ENCODE results near the gene SRGAP1. TPM values are rescaled to one million over a fixed set of nuclear protein-coding genes. Genes with fewer than 3 reads are reported as not detected.

SRGAP1 gene
- total and polyA plus RNA-seq, 4 donors, result 1.8 to 12.4 (median 6.2) TPM

DNA sequence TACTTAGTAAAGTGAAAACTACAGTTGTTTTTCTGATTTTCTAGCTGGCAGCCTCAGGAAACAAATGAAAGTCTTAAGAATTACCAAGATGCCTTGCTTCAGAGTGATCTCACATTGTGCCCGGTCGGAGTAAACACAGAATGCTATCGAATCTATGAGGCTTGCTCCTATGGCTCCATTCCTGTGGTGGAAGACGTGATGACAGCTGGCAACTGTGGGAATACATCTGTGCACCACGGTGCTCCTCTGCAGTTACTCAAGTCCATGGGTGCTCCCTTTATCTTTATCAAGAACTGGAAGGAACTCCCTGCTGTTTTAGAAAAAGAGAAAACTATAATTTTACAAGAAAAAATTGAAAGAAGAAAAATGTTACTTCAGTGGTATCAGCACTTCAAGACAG, 35.9 kb upstream of the SRGAP1 start:
- no peaks in the 10 kb centered on the region for H3K4me1 ChIP-seq (ENCODE audit: control insufficient read depth in 5 of 5, insufficient read depth in 5 of 5, low read length in 5 of 5)
- no peaks in the 10 kb centered on the region for H3K27me3 ChIP-seq (ENCODE audit: control insufficient read depth in 3 of 3, insufficient read depth in 3 of 3, low read length in 2 of 3)
- H3K27ac ChIP-seq (ENCODE audit: low read depth in 1 of 2, low read length in 1 of 2), result no peak overlapping the region
- no peak overlapping the region for H3K9ac ChIP-seq (ENCODE audit: insufficient read depth in 1 of 2, low read length in 2 of 2)
- ATAC-seq (ENCODE audit: insufficient read depth, low FRiP score) (no peak), DNase-seq (no peak)
- H3K9me3 ChIP-seq (ENCODE audit: control insufficient read depth in 4 of 4, insufficient read depth in 3 of 4, low read length in 3 of 4), result no peaks in the 10 kb centered on the region
- H3K4me3 ChIP-seq, result no peak overlapping the region
- TF ChIP-seq, protein P1, sequence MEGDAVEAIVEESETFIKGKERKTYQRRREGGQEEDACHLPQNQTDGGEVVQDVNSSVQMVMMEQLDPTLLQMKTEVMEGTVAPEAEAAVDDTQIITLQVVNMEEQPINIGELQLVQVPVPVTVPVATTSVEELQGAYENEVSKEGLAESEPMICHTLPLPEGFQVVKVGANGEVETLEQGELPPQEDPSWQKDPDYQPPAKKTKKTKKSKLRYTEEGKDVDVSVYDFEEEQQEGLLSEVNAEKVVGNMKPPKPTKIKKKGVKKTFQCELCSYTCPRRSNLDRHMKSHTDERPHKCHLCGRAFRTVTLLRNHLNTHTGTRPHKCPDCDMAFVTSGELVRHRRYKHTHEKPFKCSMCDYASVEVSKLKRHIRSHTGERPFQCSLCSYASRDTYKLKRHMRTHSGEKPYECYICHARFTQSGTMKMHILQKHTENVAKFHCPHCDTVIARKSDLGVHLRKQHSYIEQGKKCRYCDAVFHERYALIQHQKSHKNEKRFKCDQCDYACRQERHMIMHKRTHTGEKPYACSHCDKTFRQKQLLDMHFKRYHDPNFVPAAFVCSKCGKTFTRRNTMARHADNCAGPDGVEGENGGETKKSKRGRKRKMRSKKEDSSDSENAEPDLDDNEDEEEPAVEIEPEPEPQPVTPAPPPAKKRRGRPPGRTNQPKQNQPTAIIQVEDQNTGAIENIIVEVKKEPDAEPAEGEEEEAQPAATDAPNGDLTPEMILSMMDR (IDR thresholded peaks at IDR 0.05; ENCODE audit: control extremely low read depth, extremely low read depth), result no peak
- WGBS, 2 donors, result 82 to 87% methylated on average over 5 of the region's 5 CpGs
- H3K36me3 ChIP-seq (ENCODE audit: control insufficient read depth in 4 of 4, insufficient read depth in 4 of 4, low read length in 4 of 4), result peaks cover 2 to 20% (median 11%) of the 10 kb centered on the region in 4 donors

DNA sequence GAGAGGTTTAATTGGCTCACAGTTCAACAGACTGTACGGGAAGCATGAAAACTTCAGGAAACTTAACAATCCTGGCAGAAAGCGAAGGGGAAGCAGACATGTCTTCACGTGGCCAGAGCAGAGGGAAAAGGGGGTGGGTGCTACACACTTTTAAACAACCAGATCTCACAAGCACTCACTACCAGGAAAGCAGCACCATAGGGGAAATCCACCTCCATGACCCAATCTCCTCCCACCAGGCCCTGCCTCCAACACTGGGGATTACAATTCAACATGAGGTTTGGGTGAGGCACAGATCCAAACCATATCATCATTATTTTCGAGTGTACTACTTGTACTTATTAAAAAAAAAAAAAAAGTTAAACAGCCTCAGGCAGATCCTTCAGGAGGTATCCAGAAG, 34.9 kb upstream of the SRGAP1 start:
- Histone ChIP-seq H3K27ac (ENCODE audit: low read depth in 1 of 2, low read length in 1 of 2) (no peak overlapping the region), H3K36me3 (ENCODE audit: control insufficient read depth in 4 of 4, insufficient read depth in 4 of 4, low read length in 4 of 4) (peaks cover 2 to 19% (median 11%) of the 10 kb centered on the region in 4 donors), H3K9me3 (ENCODE audit: control insufficient read depth in 4 of 4, insufficient read depth in 3 of 4, low read length in 3 of 4) (no peaks in the 10 kb centered on the region), H3K9ac (ENCODE audit: insufficient read depth in 1 of 2, low read length in 2 of 2) (no peak overlapping the region), H3K4me1 (ENCODE audit: control insufficient read depth in 5 of 5, insufficient read depth in 5 of 5, low read length in 5 of 5) (no peaks in the 10 kb centered on the region), H3K4me3 (no peak overlapping the region), H3K27me3 (ENCODE audit: control insufficient read depth in 3 of 3, insufficient read depth in 3 of 3, low read length in 2 of 3) (no peaks in the 10 kb centered on the region)
- DNase-seq (no peak), ATAC-seq (ENCODE audit: insufficient read depth, low FRiP score) (no peak)
- WGBS, 2 donors, result 60 to 63% methylated on average over 4 of the region's 4 CpGs
- TF ChIP-seq, protein P1 (IDR thresholded peaks at IDR 0.05; ENCODE audit: control extremely low read depth, extremely low read depth), result no peak

DNA sequence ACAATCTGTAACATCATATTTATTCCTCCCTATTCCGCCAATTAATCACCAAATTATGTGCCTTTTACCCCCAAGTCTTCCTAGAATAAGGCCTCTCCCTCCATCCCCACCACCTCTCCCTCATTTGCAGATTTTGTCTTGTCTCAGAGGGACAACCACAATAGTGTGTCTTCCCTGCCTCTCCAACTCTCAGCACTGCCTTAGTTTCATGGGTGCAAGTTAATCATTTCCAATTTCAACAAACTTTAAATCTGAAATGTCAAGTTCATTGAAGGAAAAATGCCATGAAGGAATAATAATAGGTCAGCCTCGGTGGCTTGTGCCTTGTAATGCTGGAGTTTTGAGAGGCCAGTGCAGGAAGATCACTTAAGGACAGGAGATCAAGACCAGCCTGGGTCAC, 33.2 kb upstream of the SRGAP1 start:
- ATAC-seq (ENCODE audit: insufficient read depth, low FRiP score) (no peak), DNase-seq (no peak)
- 81 to 83% methylated on average over 2 of the region's 2 CpGs for WGBS, 2 donors
- Histone ChIP-seq H3K4me1 (ENCODE audit: control insufficient read depth in 5 of 5, insufficient read depth in 5 of 5, low read length in 5 of 5) (no peaks in the 10 kb centered on the region), H3K4me3 (no peak overlapping the region), H3K27me3 (ENCODE audit: control insufficient read depth in 3 of 3, insufficient read depth in 3 of 3, low read length in 2 of 3) (no peaks in the 10 kb centered on the region), H3K36me3 (ENCODE audit: control insufficient read depth in 4 of 4, insufficient read depth in 4 of 4, low read length in 4 of 4) (peaks cover 0 to 11% (median 3%) of the 10 kb centered on the region in 4 donors), H3K9me3 (ENCODE audit: control insufficient read depth in 4 of 4, insufficient read depth in 3 of 4, low read length in 3 of 4) (no peaks in the 10 kb centered on the region), H3K9ac (ENCODE audit: insufficient read depth in 1 of 2, low read length in 2 of 2) (no peak overlapping the region), H3K27ac (ENCODE audit: low read depth in 1 of 2, low read length in 1 of 2) (no peak overlapping the region)
- TF ChIP-seq, protein P1 (IDR thresholded peaks at IDR 0.05; ENCODE audit: control extremely low read depth, extremely low read depth), result no peak

DNA sequence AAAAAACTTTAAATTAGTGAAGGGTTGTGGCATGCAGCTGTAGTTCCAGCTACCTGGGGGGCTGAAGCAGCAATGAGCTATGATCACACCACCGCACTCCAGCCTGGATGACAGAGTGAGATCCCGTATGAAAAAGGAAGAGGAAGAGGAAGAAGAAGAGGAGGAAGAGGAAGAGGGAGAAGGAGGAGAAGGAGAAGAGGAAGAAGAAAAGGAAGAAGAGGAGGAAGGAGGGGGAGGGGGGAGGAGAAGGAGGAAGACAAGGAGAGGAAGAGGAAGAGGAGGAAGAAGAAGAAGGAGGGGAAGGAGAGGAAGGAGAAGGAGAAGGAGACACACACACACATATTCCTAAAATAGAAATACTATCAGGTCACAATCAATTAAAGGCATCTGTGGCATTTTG, 32.7 kb upstream of the SRGAP1 start:
- DNase-seq (no peak), ATAC-seq (ENCODE audit: insufficient read depth, low FRiP score) (no peak)
- H3K36me3 ChIP-seq (ENCODE audit: control insufficient read depth in 4 of 4, insufficient read depth in 4 of 4, low read length in 4 of 4), result peaks cover 0 to 7% (median 2%) of the 10 kb centered on the region in 4 donors
- no peak overlapping the region for H3K4me3 ChIP-seq
- no peak overlapping the region for H3K27ac ChIP-seq (ENCODE audit: low read depth in 1 of 2, low read length in 1 of 2)
- no peaks in the 10 kb centered on the region for H3K27me3 ChIP-seq (ENCODE audit: control insufficient read depth in 3 of 3, insufficient read depth in 3 of 3, low read length in 2 of 3)
- no peak overlapping the region for H3K9ac ChIP-seq (ENCODE audit: insufficient read depth in 1 of 2, low read length in 2 of 2)
- H3K4me1 ChIP-seq (ENCODE audit: control insufficient read depth in 5 of 5, insufficient read depth in 5 of 5, low read length in 5 of 5), result no peaks in the 10 kb centered on the region
- WGBS, 2 donors, result 58 to 76% methylated on average over 2 of the region's 2 CpGs
- H3K9me3 ChIP-seq (ENCODE audit: control insufficient read depth in 4 of 4, insufficient read depth in 3 of 4, low read length in 3 of 4), result no peaks in the 10 kb centered on the region
- TF ChIP-seq, protein P1 (IDR thresholded peaks at IDR 0.05; ENCODE audit: control extremely low read depth, extremely low read depth), result no peak

All from lung (tissue), 12 donors.